ENCODE measurements around the gene ABRAXAS1.

DNA sequence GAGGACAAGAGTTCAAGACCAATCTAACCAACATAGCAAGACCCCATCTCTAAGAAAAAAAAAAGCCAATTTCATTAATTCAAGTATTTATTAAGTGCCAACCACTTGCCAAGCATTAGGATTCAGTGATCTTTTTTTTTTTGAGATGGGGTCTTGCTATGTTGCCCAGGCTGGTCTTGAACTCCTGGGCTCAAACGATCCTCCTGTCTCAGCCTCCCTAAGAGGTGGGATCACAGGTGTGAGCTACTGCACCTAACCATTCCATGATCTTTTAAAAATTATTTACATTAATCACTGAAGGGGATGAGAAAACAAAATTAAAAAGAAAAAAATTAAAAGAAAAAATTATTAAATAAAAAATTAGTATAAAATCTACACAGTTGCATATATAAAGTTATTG, 53.7 kb downstream of the ABRAXAS1 start:
- TF ChIP-seq, protein P1, sequence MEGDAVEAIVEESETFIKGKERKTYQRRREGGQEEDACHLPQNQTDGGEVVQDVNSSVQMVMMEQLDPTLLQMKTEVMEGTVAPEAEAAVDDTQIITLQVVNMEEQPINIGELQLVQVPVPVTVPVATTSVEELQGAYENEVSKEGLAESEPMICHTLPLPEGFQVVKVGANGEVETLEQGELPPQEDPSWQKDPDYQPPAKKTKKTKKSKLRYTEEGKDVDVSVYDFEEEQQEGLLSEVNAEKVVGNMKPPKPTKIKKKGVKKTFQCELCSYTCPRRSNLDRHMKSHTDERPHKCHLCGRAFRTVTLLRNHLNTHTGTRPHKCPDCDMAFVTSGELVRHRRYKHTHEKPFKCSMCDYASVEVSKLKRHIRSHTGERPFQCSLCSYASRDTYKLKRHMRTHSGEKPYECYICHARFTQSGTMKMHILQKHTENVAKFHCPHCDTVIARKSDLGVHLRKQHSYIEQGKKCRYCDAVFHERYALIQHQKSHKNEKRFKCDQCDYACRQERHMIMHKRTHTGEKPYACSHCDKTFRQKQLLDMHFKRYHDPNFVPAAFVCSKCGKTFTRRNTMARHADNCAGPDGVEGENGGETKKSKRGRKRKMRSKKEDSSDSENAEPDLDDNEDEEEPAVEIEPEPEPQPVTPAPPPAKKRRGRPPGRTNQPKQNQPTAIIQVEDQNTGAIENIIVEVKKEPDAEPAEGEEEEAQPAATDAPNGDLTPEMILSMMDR (conservative IDR thresholded peaks at IDR 0.05; ENCODE audit: low read depth, low read length), result no peak
- TF ChIP-seq EZH2 (IDR thresholded peaks at IDR 0.05; ENCODE audit: borderline replicate concordance, low read depth, low read length, poor library complexity, severe bottlenecking), result no peak

All from A673 (cell line).